ENCODE results near the gene PELI2. TPM values are rescaled to one million over a fixed set of nuclear protein-coding genes. Genes with fewer than 3 reads are reported as not detected.

PELI2 gene
- total and polyA plus RNA-seq, 11 donors, result 0.80 to 5.2 (median 3.3) TPM

GRCh38 chr14:56328021-56328420, 209.8 kb downstream of the PELI2 start:
- Histone ChIP-seq H3K9me3 (no peaks in the 10 kb centered on the region), H3K4me1 (peaks cover 0 to 6% (median under 1%) of the 10 kb centered on the region in 12 donors), H3K27me3 (no peaks in the 10 kb centered on the region), H3K27ac (no peak overlapping the region), H3K36me3 (no peaks in the 10 kb centered on the region), H3K4me3 (no peak overlapping the region)
- ATAC-seq (no peak), DNase-seq (no peak)
- intact Hi-C loops (cut with DNase I), result no loop called here
- TF ChIP-seq POLR2A (IDR thresholded peaks at IDR 0.05) (no peak), CTCF (IDR thresholded peaks at IDR 0.05) (no peak)
- WGBS, 4 donors, result 88 to 92% (median 91%) methylated on average over 3 of the region's 3 CpGs

- no peak for TF ChIP-seq CTCF (IDR thresholded peaks at IDR 0.05)
- no peaks in the 10 kb centered on the region for H3K27me3 ChIP-seq
- DNase-seq (peak in 1 of 5 donors; percentile 32), ATAC-seq (peak in 1 of 4 donors; percentile 64)
- no peaks in the 10 kb centered on the region for H3K9me3 ChIP-seq
- no peak overlapping the region for H3K27ac ChIP-seq
- 71 to 79% (median 77%) methylated on average over 7 of the region's 7 CpGs for WGBS, 4 donors
- H3K4me1 ChIP-seq, result peaks cover 0 to 27% (median 6%) of the 10 kb centered on the region in 12 donors
- intact Hi-C loops (cut with DNase I), result loop anchor here in 3 of 10 donors (5.0 to 10.0 kb wide), 4 partner anchors 59 to 627 kb away; partner anchors contain the start of gene PELI2 (in 1 of the 3)
- no peak overlapping the region for H3K4me3 ChIP-seq
- H3K36me3 ChIP-seq, result no peaks in the 10 kb centered on the region
Observed at GRCh38 chr14:56331592-56332216, 213.5 kb downstream of the PELI2 start.

- intact Hi-C loops (cut with DNase I), result loop anchor here in 3 of 10 donors (5.0 to 10.0 kb wide), 4 partner anchors 61 to 629 kb away; partner anchors contain the start of gene PELI2 (in 1 of the 3)
Observed at GRCh38 chr14:56333359-56334292, 215.4 kb downstream of the PELI2 start.

More at GRCh38 chr14:56333359-56334292, 215.4 kb downstream of the PELI2 start:
- H3K4me3 ChIP-seq, result no peak overlapping the region
- H3K4me1 ChIP-seq, result peaks cover 0 to 27% (median 6%) of the 10 kb centered on the region in 12 donors
- 68 to 74% (median 70%) methylated on average over 9 of the region's 9 CpGs for WGBS, 4 donors
- no peaks in the 10 kb centered on the region for H3K27me3 ChIP-seq
- DNase-seq (no peak), ATAC-seq (peak; percentile 73 to 93 (median 88))
- TF ChIP-seq CTCF (IDR thresholded peaks at IDR 0.05), result no peak
- TF ChIP-seq POLR2A (IDR thresholded peaks at IDR 0.05), result no peak
- peak overlapping the region in 6 of 12 donors; percentile 9 to 77 (median 38) for H3K27ac ChIP-seq
- no peaks in the 10 kb centered on the region for H3K9me3 ChIP-seq
- H3K36me3 ChIP-seq, result no peaks in the 10 kb centered on the region
